Fibroblast of upper back skin (primary cell): ENCODE results near the gene GBF1.

Source experiments
- DNase-seq: peaks from one replicate; pipeline ENCODE4 v3.0.0-alpha.2; 2013

Gene GBF1

DNA sequence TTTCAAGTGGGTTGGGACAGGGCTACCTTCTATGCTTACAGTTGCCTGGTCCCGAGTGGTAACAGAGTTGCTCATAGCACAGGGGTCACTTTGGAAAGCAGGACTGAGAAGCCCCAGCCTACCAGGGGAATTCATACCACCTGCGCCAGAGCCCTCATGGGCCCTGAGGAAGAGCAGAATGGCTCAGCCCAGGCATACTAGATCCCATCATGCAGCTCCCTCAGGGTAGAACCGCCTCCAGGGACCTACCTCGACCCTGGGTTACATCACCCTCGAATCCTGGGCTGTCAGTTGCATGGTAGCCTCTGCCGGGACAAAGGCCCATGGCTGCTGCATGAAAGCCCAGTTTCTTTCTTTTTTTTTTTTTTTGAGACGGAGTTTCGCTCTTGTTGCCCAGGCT is 184.1 kb downstream of the GBF1 start:
- no peak for DNase-seq

GRCh38 chr10:102431452-102432124 is 186.3 kb downstream of the GBF1 start:
- DNase-seq, result peak; percentile 33
